ENCODE measurements around the gene POGK.
"Not testable (repeated sequence)": the region's sequence is repeated elsewhere in the genome, so short reads cannot be mapped to it uniquely, and the experiment has no call there.

Gene POGK

GRCh38 chr1:166838766-166839599 is at the start of gene POGK:
TSS of gene POGK (plus strand) at chr1:166839475. CDS start at chr1:166840957, 1,482 bp downstream.
- peak; percentile 97 for DNase-seq (ENCODE audit: low spot score)

GRCh38 chr1:166796620-166797236 is 42.5 kb upstream of the POGK start:
- no peak for DNase-seq (ENCODE audit: low spot score)

- no peak for DNase-seq (ENCODE audit: low spot score)
Measured at GRCh38 chr1:166808952-166809351, 30.3 kb upstream of the POGK start.

- DNase-seq (ENCODE audit: low spot score): no peak
Measured at GRCh38 chr1:166811691-166812090, 27.6 kb upstream of the POGK start.

- DNase-seq (ENCODE audit: low spot score): no peak
Measured at GRCh38 chr1:166813508-166814223, 25.6 kb upstream of the POGK start.

- no peak for DNase-seq (ENCODE audit: low spot score)
Measured at GRCh38 chr1:166814611-166815010, 24.7 kb upstream of the POGK start.

- DNase-seq (ENCODE audit: low spot score): no peak
Measured at GRCh38 chr1:166819974-166820373, 19.3 kb upstream of the POGK start.

GRCh38 chr1:166822385-166822784 is 16.9 kb upstream of the POGK start:
- no peak for DNase-seq (ENCODE audit: low spot score)

- DNase-seq (ENCODE audit: low spot score): no peak
Measured at GRCh38 chr1:166827426-166827825, 11.8 kb upstream of the POGK start.

GRCh38 chr1:166829762-166830161 is 9.5 kb upstream of the POGK start:
- DNase-seq (ENCODE audit: low spot score): not testable (repeated sequence)

- no peak for DNase-seq (ENCODE audit: low spot score)
Measured at GRCh38 chr1:166836733-166837132, 2.5 kb upstream of the POGK start.

GRCh38 chr1:166839600-166840308 is 479 bp downstream of the POGK start:
- peak; percentile 33 for DNase-seq (ENCODE audit: low spot score)

- no peak for DNase-seq (ENCODE audit: low spot score)
Measured at GRCh38 chr1:166840309-166841274, 1.3 kb downstream of the POGK start.

GRCh38 chr1:166843322-166843721 is 4.0 kb downstream of the POGK start:
- DNase-seq (ENCODE audit: low spot score): no peak

- peak; percentile 77 for DNase-seq (ENCODE audit: low spot score)
Measured at GRCh38 chr1:166843769-166844596, 4.7 kb downstream of the POGK start.

GRCh38 chr1:166844791-166845190 is 5.5 kb downstream of the POGK start:
- no peak for DNase-seq (ENCODE audit: low spot score)

GRCh38 chr1:166848193-166848592 is 8.9 kb downstream of the POGK start:
- no peak for DNase-seq (ENCODE audit: low spot score)

- no peak for DNase-seq (ENCODE audit: low spot score)
Measured at GRCh38 chr1:166849135-166849534, 9.9 kb downstream of the POGK start.

GRCh38 chr1:166852918-166853317 is 13.6 kb downstream of the POGK start:
- DNase-seq (ENCODE audit: low spot score): no peak

GRCh38 chr1:166855558-166855957 is 16.3 kb downstream of the POGK start:
- DNase-seq (ENCODE audit: low spot score): no peak

All from Ammon's horn (tissue), 1 donor.